Measurements from ENCODE around the gene DOCK4. TPM values are rescaled to one million over a fixed set of nuclear protein-coding genes. Genes with fewer than 3 reads are reported as not detected.

DOCK4 gene
- total RNA-seq, 1 donor from 2014 or later = 43.0 TPM

- Mint-ChIP-seq H3K36me3 (ENCODE audit: low read depth) (peaks cover 3% of the 10 kb centered on the region), H3K4me3 (ENCODE audit: unreplicated experiment) (no peak overlapping the region), H3K9me3 (ENCODE audit: low read depth) (peaks cover 3% of the 10 kb centered on the region), H3K27ac (ENCODE audit: unreplicated experiment) (no peak overlapping the region), H3K4me1 (ENCODE audit: low read depth) (peaks cover 44% of the 10 kb centered on the region), H3K27me3 (ENCODE audit: low read depth) (no peaks in the 10 kb centered on the region)
- DNase-seq (ENCODE audit: low spot score) = no peak
- TF ChIP-seq CTCF (IDR thresholded peaks at IDR 0.05) = no peak
Observed at GRCh38 chr7:112047421-112047820, 158.8 kb downstream of the DOCK4 start.

GRCh38 chr7:112045222-112045621 lies 161.0 kb downstream of the DOCK4 start:
- TF ChIP-seq CTCF (IDR thresholded peaks at IDR 0.05) = no peak
- no peak overlapping the region for H3K4me3 Mint-ChIP-seq (ENCODE audit: unreplicated experiment)

GRCh38 chr7:112042631-112043030 lies 163.6 kb downstream of the DOCK4 start:
- H3K27ac Mint-ChIP-seq (ENCODE audit: unreplicated experiment) = no peak overlapping the region
- no peaks in the 10 kb centered on the region for H3K27me3 Mint-ChIP-seq (ENCODE audit: low read depth)
- peaks cover 3% of the 10 kb centered on the region for H3K9me3 Mint-ChIP-seq (ENCODE audit: low read depth)
- no peak overlapping the region for H3K4me3 Mint-ChIP-seq (ENCODE audit: unreplicated experiment)
- peaks cover 5% of the 10 kb centered on the region for H3K36me3 Mint-ChIP-seq (ENCODE audit: low read depth)
- no peak for TF ChIP-seq CTCF (IDR thresholded peaks at IDR 0.05)
- DNase-seq (ENCODE audit: low spot score) = no peak
- peaks cover 21% of the 10 kb centered on the region for H3K4me1 Mint-ChIP-seq (ENCODE audit: low read depth)

More at GRCh38 chr7:112045222-112045621, 161.0 kb downstream of the DOCK4 start:
- H3K4me1 Mint-ChIP-seq (ENCODE audit: low read depth) = peaks cover 32% of the 10 kb centered on the region
- no peak for DNase-seq (ENCODE audit: low spot score)
- peaks cover 3% of the 10 kb centered on the region for H3K9me3 Mint-ChIP-seq (ENCODE audit: low read depth)
- H3K27me3 Mint-ChIP-seq (ENCODE audit: low read depth) = no peaks in the 10 kb centered on the region
- peaks cover 5% of the 10 kb centered on the region for H3K36me3 Mint-ChIP-seq (ENCODE audit: low read depth)
- H3K27ac Mint-ChIP-seq (ENCODE audit: unreplicated experiment) = no peak overlapping the region

GRCh38 chr7:112038353-112038752 lies 167.8 kb downstream of the DOCK4 start:
- peaks cover 30% of the 10 kb centered on the region for H3K4me1 Mint-ChIP-seq (ENCODE audit: low read depth)
- no peak for DNase-seq (ENCODE audit: low spot score)
- no peaks in the 10 kb centered on the region for H3K27me3 Mint-ChIP-seq (ENCODE audit: low read depth)
- no peak overlapping the region for H3K4me3 Mint-ChIP-seq (ENCODE audit: unreplicated experiment)
- H3K9me3 Mint-ChIP-seq (ENCODE audit: low read depth) = no peaks in the 10 kb centered on the region
- no peak for TF ChIP-seq CTCF (IDR thresholded peaks at IDR 0.05)
- H3K36me3 Mint-ChIP-seq (ENCODE audit: low read depth) = peaks cover 2% of the 10 kb centered on the region
- H3K27ac Mint-ChIP-seq (ENCODE audit: unreplicated experiment) = no peak overlapping the region

- no peaks in the 10 kb centered on the region for H3K27me3 Mint-ChIP-seq (ENCODE audit: low read depth)
- H3K27ac Mint-ChIP-seq (ENCODE audit: unreplicated experiment) = peak overlapping the region; percentile 4
- H3K36me3 Mint-ChIP-seq (ENCODE audit: low read depth) = no peaks in the 10 kb centered on the region
- H3K9me3 Mint-ChIP-seq (ENCODE audit: low read depth) = no peaks in the 10 kb centered on the region
- no peak for TF ChIP-seq CTCF (IDR thresholded peaks at IDR 0.05)
- H3K4me1 Mint-ChIP-seq (ENCODE audit: low read depth) = peaks cover 43% of the 10 kb centered on the region
- no peak overlapping the region for H3K4me3 Mint-ChIP-seq (ENCODE audit: unreplicated experiment)
- no peak for DNase-seq (ENCODE audit: low spot score)
Observed at GRCh38 chr7:112036071-112036470, 170.1 kb downstream of the DOCK4 start.
